CD4-positive, alpha-beta T cell treated with Interleukin-10 for 1 hour (primary cell): ENCODE results near the gene MIEN1.
"Not testable (repeated sequence)": the region's sequence is repeated elsewhere in the genome, so short reads cannot be mapped to it uniquely, and the experiment has no call there.

ENCODE experiments used
- DNase-seq: peaks from one replicate; pipeline ENCODE4 v3.0.0-alpha.2; 2020

MIEN1 gene

GRCh38 chr17:39714234-39714633 lies 16.1 kb downstream of the MIEN1 start:
- DNase-seq, result no peak

- DNase-seq, result no peak
Measured at GRCh38 chr17:39711851-39712250, 18.5 kb downstream of the MIEN1 start.

- DNase-seq, result not testable (repeated sequence)
Measured at GRCh38 chr17:39711071-39711470, 19.3 kb downstream of the MIEN1 start.

- no peak for DNase-seq
Measured at GRCh38 chr17:39709998-39710964, 20.1 kb downstream of the MIEN1 start.

- DNase-seq, result peak; percentile 27
Measured at GRCh38 chr17:39709319-39709997, 20.9 kb downstream of the MIEN1 start.

- peak; percentile 20 for DNase-seq
Measured at GRCh38 chr17:39706921-39707337, 23.4 kb downstream of the MIEN1 start.

- no peak for DNase-seq
Measured at GRCh38 chr17:39706383-39706782, 23.9 kb downstream of the MIEN1 start.

- DNase-seq, result no peak
Measured at GRCh38 chr17:39705786-39706348, 24.5 kb downstream of the MIEN1 start.

GRCh38 chr17:39704821-39705551 lies 25.3 kb downstream of the MIEN1 start:
- no peak for DNase-seq

- DNase-seq, result no peak
Measured at GRCh38 chr17:39703913-39704312, 26.4 kb downstream of the MIEN1 start.

- no peak for DNase-seq
Measured at GRCh38 chr17:39702901-39703893, 27.1 kb downstream of the MIEN1 start.

GRCh38 chr17:39701784-39702422 lies 28.4 kb downstream of the MIEN1 start:
- DNase-seq, result no peak

- no peak for DNase-seq
Measured at GRCh38 chr17:39701012-39701783, 29.1 kb downstream of the MIEN1 start.

- DNase-seq, result no peak
Measured at GRCh38 chr17:39700148-39700987, 30.0 kb downstream of the MIEN1 start.

- no peak for DNase-seq
Measured at GRCh38 chr17:39699818-39700147, 30.5 kb downstream of the MIEN1 start, which contains the start of gene ERBB2. Gene ERBB2, plus strand, starts transcription at chr17:39700064. Its CDS starts 175 bp downstream, at chr17:39700239.

- DNase-seq, result not testable (repeated sequence)
Measured at GRCh38 chr17:39699157-39699817, 31.0 kb downstream of the MIEN1 start.

GRCh38 chr17:39697961-39698360 lies 32.4 kb downstream of the MIEN1 start:
- no peak for DNase-seq

- DNase-seq, result no peak
Measured at GRCh38 chr17:39696731-39697130, 33.6 kb downstream of the MIEN1 start.

- DNase-seq, result no peak
Measured at GRCh38 chr17:39695089-39695474, 35.2 kb downstream of the MIEN1 start.
